ENCODE measurements around the gene PAK4.
A peak's percentile ranks its signal among the peaks of the same experiment; 100 is the strongest.
"Not testable (repeated sequence)": the region's sequence is repeated elsewhere in the genome, so short reads cannot be mapped to it uniquely, and the experiment has no call there.

The PAK4 gene

DNA sequence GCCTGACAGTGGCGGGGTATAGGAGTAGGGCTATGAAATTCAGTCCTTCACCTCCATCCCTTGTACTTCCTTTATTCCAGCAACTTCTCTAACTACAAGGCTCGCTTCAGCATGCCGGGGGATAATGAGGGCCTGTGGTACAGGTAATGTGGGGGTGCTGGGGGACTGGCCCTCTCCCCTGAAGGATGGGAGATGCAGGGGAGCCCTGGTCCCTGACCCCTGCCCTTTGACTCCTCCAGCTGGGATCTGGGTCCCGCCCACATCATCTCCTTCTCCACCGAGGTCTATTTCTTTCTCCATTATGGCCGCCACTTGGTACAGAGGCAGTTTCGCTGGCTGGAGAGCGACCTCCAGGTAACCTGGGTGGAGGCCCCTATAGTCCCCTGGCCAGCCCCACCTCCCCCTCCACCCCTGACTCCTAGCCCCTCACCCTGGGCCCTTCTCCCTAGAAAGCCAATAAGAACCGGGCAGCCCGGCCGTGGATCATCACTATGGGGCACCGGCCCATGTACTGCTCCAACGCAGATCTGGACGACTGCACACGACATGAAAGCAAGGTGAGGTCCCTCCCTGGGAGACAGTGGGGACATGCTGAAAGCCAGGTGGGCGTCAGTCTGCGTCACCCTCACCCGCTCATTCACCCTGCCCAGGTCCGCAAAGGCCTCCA, 25.0 kb upstream of the PAK4 start:
- no peak for DNase-seq

- no peak for DNase-seq
Observed at GRCh38 chr19:39103151-39103550, 22.4 kb upstream of the PAK4 start.

- DNase-seq = no peak
Observed at GRCh38 chr19:39104186-39104596, 21.4 kb upstream of the PAK4 start.

GRCh38 chr19:39106194-39106593, 19.4 kb upstream of the PAK4 start:
- no peak for DNase-seq

DNA sequence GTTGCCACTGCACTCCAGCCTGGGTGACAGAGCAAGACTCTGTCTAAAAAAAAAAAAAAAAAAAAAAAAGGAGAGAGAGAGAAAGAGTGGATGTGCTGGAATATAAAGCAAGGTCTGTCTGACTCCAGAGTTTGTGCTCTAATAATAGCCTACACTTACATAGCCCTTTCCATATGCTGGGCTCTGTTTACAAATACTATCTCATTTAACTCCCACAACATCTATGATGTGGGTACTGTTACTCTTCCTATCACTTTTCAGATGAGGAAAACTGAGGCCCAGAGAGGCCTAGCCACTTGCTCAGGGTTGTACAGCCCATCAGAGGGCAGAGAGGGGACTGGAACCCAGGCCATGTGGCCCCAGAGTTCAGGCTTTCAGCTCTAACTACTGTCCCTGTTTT, 15.9 kb upstream of the PAK4 start:
- DNase-seq = no peak

DNA sequence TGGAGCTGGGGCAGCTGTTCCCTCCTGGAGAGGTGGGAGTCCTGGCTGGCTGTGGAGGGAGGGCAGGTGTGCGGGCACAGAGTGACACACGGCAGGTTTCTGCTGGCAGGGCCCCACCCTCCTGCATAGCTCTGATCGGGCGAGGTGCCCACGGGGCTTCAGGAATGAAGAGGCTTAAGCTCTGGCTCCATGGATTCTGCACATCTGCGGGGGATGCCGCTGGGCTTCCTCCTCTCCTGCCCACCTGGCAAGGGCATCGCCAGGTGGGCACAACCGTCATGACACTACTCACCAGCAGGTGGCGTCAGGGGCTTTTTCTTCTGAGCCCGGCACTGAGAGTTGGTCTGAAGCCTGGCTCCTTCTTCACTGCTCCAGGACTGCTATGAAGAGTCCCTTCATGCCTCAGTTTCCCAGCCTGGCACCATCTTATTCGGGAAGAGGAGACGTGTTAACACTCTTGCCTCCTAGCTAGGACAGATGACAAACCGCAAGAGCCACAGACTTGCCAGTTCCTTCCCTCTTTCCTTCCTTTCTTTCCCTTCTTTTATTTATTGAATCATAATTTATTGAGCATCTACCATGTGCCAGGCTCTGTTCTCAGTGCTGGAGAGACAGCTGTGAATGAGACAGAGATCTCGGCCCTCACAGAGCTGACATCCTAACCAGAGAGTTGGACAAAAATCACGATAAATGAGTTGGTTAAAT, 15.2 kb upstream of the PAK4 start:
- peak; percentile 83 for DNase-seq

- DNase-seq = no peak
Observed at GRCh38 chr19:39111593-39112199, 13.9 kb upstream of the PAK4 start.

DNA sequence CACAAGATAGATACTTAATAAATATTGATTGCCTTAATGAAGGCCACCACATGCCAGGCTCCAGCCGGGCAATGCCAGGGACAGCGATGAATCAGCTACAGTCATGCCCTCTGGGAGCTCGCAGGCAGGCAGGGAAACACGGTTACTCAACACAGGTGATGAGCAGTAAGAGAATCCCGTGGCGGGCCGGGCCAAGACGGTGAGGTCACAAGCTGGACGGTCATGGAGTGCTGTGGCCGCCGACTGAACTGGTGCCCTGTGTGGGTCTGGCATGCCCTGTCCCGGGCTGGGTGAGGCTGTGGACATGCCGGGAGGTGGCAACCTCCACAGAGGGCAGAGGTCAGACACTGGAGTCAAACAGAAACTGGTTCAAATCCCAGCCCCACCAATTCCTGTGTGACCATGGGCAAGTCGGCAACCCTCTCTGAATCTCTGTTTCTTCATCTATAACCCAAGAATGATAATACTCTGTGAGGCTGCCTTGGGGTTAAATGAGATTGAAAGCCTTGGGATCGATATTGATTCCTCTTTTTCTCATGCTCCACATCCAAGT, 13.2 kb upstream of the PAK4 start:
- DNase-seq = no peak

DNA sequence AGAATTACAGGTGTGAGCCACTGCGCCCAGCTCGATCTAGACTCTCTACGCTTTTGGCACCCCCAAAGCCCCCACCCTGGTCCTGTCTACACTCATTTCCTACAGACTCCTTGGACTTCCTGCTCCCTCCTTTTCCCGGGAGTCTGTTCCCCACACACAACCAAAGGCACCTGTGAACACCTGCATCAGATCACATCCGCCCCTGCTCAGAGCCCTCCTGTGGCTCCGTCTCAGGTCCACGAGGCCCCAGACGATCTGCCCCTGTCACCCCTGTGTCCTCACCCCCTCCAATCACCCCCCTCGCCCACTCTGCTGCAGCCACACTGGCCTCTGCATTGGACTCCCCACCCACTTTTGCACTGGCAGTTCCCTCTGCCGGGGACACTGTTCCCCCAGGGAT, 12.4 kb upstream of the PAK4 start:
- no peak for DNase-seq

DNA sequence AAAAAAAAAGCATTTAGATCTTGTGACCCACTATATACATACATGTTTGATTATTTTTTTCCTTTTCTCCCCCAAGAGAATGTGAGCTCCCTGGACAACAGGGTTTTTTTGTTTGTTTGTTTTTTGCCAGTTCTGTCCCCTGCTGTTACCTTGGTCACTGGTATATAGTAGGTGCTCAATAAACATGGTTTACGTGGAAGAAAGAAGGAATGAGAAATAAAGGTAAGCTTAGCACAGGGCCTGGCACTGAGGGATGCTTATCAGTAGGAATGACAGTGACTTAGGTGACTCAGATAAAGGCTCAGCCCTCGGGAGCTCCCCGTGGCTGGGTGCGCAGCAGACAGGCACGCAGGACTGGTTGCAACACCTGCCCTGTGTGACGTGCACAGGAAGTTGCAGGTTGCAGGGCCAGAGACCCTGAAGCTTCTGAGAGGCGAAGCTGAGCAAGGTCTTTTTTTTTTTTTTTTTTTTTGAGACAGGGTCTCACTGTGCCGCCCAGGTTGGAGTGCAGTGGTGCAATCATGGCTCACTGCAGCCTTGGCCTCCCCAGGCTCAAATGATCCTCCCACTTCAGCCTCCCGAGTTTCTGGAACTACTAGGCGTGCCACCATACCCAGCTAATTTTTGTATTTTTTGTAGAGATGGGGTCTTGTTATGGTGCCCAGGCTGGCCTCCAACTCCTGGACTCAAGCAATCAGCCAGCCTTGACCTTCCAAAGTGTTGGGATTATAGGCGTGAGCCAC, 10.3 kb upstream of the PAK4 start:
- no peak for DNase-seq

DNA sequence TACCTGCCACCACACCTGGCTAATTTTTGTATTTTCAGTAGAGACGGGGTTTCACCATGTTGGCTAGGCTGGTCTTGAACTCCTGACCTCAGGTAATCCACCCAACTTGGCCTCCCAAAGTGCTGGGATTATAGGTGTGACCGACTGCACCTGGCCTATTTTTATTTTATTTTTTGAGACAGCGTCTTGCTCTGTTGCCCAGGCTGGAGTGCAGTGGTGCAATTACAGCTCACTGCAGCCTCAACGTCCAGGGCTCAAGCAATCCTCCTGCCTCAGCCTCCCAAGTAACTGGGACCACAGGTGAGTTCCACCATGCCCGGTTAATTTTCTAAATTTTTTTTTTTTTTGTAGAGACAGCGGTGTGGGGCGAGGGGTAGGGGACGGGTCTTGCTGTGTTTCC, 8.6 kb upstream of the PAK4 start:
- DNase-seq = not testable (repeated sequence)

DNA sequence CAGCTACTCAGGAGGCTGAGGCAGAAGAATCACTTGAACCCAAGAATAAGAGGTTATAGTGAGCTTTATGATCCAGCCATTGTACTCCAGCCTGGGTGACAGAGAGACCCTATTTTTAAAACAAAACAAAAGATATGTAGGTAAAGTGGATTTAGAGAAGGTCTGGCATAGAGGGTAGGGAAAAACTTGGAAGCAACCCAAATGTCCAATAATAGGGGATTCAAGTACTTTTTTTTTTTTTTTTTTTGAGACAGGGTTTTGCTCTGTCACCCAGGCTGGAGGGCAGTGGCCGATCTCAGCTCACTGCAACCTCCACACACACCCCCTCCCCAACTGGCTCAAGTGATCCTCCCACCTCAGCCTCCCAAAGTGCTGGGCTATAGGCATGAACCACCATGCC, 5.8 kb upstream of the PAK4 start:
- DNase-seq = no peak

- DNase-seq = no peak
Observed at GRCh38 chr19:39122934-39123731, 2.5 kb upstream of the PAK4 start.

- DNase-seq = no peak
Observed at GRCh38 chr19:39124136-39124764, 1.3 kb upstream of the PAK4 start.

DNA sequence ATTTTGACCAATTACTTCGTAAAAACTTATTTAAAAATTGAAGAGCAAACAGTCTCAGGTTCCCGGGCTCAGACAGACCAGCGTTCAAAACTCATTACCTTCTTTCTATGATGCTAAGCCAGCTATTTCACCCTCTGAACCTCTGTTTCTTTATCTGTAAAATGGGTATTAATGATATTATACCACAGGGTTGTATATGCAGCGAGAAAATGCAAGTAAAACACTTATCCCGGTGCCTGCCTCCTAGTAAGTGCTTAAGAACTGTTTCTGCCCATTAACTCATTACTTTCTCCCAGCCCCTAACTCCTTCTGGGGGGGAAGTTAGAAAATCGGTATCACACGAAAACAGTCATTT, 410 bp upstream of the PAK4 start:
- DNase-seq = no peak

DNA sequence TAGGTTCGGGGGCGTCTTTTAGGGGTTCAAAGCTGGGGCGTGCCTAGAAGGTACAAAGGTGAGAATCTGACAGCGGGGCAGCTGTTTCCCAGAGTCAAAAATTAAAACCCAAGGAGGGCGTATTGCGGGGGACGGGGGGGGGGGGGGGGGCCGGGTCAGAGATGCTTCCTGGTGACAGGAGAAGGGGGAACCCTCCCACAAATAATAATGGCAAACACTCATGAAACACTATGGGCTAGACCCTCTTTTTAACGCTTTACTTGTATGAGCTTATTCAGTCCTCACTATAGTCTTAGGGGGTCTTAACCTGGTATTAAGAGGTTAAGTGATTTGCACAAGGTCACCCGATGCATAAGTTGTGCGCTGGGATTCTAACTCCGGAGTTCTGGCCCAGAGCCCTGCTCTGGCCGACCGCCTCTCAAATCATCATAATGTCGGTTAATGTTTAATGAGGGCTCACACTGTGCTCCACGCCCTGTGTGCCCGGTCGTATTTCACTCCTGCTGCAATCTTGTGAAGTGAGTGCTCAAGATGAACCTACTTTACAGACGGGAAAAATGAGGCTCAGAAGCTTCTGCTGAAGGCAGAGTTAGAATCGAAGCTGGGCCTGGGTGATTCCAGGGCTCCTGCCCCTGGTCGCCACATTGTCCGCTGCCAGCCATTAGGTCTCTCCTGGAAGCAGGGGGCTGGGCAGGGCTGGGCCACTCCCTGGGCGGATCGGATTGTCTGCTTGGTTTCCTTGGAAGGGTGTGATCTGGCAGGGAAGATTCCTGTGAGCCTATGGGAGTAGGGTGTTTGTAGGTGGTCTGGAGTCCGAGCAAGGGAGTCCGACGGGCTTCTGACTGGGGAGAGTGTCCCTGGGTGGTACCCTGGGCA, 964 bp downstream of the PAK4 start:
- DNase-seq = no peak

DNA sequence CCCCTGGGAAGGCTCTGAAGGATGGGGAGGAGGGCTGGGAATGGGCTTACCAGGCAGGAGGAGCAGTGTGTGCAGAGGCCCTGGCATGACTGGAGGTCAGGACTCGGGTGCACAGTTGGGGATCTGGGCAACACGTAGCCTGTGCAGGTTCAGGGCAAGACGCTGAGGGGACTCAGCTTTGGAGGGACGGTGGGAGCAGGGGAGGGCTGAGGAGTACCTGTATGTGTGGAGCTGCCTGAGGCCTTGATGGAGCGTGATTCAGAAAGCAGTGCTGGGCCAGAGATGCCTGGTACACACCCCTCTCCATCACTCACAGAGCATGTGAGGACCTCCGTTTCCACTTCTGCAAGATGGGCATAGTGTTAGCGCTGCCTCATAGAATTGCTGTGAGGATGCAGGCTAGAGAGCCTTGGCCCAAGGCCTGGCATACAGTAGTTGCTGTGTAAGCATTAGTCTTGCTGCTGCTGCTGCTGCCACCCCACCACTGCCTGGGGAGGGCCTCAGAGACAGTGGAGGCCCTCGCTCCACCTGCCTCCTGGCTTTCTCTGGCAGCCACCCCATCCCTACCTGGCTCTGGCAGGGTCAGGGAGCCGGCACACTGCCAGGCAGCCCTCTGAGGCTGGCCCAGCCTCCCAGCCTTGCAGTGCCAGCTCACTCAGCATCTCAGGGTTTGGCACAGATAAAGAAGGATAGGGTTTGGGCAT, 2.4 kb downstream of the PAK4 start:
- no peak for DNase-seq

GRCh38 chr19:39128516-39129079, 3.0 kb downstream of the PAK4 start:
- DNase-seq = no peak

- no peak for DNase-seq
Observed at GRCh38 chr19:39129116-39129515, 3.5 kb downstream of the PAK4 start.

Data from activated CD4-positive, alpha-beta T cell treated with anti-CD3 and anti-CD28 coated beads for 48 hours (primary cell).